AG09309 (cell line): ENCODE data around the gene SLC43A1.

Experiments used
- DNase-seq: peaks from one replicate; pipeline ENCODE4 v3.0.0-alpha.2; 2010; ENCODE audit warnings: low read depth
- H3K4me3 ChIP-seq: 2 replicates; pipeline ENCODE4 v1.5.1; 2011; ENCODE audit warnings: mild to moderate bottlenecking, low read depth, low read length, moderate library complexity; ENCODE audit not compliant: control insufficient read depth
- TF ChIP-seq, protein P1 (sequence below): IDR thresholded peaks from 2 replicates; pipeline ENCODE4 v1.5.1; 2011; ENCODE audit warnings: mild to moderate bottlenecking, low read depth, low read length, inconsistent platforms; ENCODE audit not compliant: insufficient read depth, control insufficient read depth; ENCODE audit errors: missing control alignments

The SLC43A1 gene

DNA sequence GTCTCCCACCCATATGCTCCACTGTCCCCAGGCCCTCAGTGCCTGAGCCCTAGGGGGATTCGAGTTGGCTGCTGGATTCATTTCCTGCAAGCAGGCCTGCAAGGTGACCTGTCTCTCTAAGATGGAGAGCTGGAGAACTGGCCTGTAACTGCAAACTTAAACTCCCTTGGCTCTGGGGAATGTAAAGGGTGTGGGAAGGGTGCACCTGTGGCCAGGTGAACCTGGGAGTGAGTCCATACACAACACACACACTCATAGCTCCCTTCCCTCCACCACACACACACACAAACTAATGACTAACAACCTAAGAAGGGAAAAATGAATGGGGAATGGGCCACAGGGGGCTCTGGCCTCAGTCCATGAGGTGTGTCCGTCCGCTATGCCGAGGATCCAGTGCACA lies 36.4 kb upstream of the SLC43A1 start:
- DNase-seq = no peak
- H3K4me3 ChIP-seq = no peak overlapping the region
- TF ChIP-seq, protein P1, sequence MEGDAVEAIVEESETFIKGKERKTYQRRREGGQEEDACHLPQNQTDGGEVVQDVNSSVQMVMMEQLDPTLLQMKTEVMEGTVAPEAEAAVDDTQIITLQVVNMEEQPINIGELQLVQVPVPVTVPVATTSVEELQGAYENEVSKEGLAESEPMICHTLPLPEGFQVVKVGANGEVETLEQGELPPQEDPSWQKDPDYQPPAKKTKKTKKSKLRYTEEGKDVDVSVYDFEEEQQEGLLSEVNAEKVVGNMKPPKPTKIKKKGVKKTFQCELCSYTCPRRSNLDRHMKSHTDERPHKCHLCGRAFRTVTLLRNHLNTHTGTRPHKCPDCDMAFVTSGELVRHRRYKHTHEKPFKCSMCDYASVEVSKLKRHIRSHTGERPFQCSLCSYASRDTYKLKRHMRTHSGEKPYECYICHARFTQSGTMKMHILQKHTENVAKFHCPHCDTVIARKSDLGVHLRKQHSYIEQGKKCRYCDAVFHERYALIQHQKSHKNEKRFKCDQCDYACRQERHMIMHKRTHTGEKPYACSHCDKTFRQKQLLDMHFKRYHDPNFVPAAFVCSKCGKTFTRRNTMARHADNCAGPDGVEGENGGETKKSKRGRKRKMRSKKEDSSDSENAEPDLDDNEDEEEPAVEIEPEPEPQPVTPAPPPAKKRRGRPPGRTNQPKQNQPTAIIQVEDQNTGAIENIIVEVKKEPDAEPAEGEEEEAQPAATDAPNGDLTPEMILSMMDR = no peak

GRCh38 chr11:57549983-57550382 lies 34.5 kb upstream of the SLC43A1 start:
- TF ChIP-seq, protein P1 = no peak
- no peak for DNase-seq
- H3K4me3 ChIP-seq = no peak overlapping the region

DNA sequence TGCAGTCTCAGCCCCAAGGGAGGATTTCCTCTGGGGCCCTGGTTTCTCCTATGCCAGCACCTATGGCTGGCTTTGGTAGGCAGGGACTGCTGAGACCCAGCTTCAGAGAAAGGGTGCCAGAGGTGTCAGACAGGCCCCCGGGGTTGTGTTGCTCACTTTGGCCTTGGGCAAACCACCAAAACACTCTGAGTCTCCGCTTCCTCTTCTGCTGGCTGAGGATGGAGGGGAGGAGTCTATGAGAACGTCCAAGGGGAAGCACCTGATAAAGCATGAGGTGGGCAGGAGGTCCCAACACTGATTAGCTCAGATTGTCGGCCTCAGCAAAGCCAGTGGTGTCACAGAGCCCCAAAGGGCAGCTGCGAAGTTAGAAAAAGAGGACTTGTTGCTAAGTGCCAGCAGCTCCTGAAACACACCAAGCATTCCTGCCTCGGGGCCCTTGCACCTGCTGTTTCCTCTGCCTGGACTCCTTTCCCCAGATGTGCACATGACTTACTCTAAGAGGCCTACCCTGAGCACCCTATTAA lies 32.4 kb upstream of the SLC43A1 start:
- TF ChIP-seq, protein P1 = no peak
- no peak for DNase-seq
- no peak overlapping the region for H3K4me3 ChIP-seq

GRCh38 chr11:57546869-57547475 lies 31.5 kb upstream of the SLC43A1 start:
- no peak for DNase-seq
- TF ChIP-seq, protein P1 = peak; percentile 22
- H3K4me3 ChIP-seq = no peak overlapping the region

GRCh38 chr11:57546451-57546850 lies 30.9 kb upstream of the SLC43A1 start:
- no peak overlapping the region for H3K4me3 ChIP-seq
- DNase-seq = no peak
- TF ChIP-seq, protein P1 = no peak

GRCh38 chr11:57545883-57546282 lies 30.4 kb upstream of the SLC43A1 start:
- H3K4me3 ChIP-seq = no peak overlapping the region
- TF ChIP-seq, protein P1 = no peak
- no peak for DNase-seq

DNA sequence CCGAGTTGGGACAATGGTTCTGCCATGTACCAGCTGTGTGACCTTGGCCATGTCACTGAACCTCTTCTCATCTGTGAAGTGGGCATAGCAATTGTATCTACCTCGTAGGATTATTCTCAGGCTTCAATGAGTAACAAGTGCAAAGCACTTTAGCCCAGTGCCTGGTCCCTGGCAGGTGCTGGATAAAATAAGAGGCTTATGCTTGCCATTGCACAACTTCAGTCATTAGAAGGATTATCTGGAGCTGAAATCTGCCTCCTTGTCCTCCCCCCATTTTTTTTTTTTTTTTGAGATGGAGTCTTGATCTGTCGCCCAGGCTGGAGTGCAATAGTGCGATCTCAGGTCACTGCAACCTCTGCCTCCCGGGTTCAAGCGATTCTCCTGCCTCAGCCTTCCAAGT lies 29.1 kb upstream of the SLC43A1 start:
- H3K4me3 ChIP-seq = no peak overlapping the region
- TF ChIP-seq, protein P1 = no peak
- no peak for DNase-seq
